HL-60 (cell line): ENCODE measurements around the gene BMP2.

ENCODE experiments used
- CTCF ChIP-seq: IDR thresholded peaks from one replicate; pipeline ENCODE4 v1.5.1; 2011; ENCODE audit warnings: low read length, control low read depth, inconsistent platforms; ENCODE audit not compliant: insufficient read depth
- POLR2AphosphoS5 ChIP-seq: IDR thresholded peaks from 2 replicates; pipeline ENCODE4 v1.6.1; 2012; ENCODE audit warnings: low read depth
- TF ChIP-seq, protein P1 (sequence below): IDR thresholded peaks from 2 replicates; pipeline ENCODE4 v1.6.1; 2012; ENCODE audit warnings: low read depth; ENCODE audit not compliant: insufficient replicate concordance

GRCh38 chr20:6746901-6747609, 20.4 kb upstream of the BMP2 start:
- no peak for TF ChIP-seq POLR2AphosphoS5
- no peak for TF ChIP-seq CTCF
- TF ChIP-seq, protein P1, sequence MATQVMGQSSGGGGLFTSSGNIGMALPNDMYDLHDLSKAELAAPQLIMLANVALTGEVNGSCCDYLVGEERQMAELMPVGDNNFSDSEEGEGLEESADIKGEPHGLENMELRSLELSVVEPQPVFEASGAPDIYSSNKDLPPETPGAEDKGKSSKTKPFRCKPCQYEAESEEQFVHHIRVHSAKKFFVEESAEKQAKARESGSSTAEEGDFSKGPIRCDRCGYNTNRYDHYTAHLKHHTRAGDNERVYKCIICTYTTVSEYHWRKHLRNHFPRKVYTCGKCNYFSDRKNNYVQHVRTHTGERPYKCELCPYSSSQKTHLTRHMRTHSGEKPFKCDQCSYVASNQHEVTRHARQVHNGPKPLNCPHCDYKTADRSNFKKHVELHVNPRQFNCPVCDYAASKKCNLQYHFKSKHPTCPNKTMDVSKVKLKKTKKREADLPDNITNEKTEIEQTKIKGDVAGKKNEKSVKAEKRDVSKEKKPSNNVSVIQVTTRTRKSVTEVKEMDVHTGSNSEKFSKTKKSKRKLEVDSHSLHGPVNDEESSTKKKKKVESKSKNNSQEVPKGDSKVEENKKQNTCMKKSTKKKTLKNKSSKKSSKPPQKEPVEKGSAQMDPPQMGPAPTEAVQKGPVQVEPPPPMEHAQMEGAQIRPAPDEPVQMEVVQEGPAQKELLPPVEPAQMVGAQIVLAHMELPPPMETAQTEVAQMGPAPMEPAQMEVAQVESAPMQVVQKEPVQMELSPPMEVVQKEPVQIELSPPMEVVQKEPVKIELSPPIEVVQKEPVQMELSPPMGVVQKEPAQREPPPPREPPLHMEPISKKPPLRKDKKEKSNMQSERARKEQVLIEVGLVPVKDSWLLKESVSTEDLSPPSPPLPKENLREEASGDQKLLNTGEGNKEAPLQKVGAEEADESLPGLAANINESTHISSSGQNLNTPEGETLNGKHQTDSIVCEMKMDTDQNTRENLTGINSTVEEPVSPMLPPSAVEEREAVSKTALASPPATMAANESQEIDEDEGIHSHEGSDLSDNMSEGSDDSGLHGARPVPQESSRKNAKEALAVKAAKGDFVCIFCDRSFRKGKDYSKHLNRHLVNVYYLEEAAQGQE: no peak
